HG03571 (cell line): ENCODE results near the gene HERC5.
A peak's percentile ranks its signal among the peaks of the same experiment; 100 is the strongest.
"Not testable (repeated sequence)": the region's sequence is repeated elsewhere in the genome, so short reads cannot be mapped to it uniquely, and the experiment has no call there.

ENCODE experiments used
- ATAC-seq: cut with Tn5 transposase; IDR thresholded peaks from one replicate; pipeline ENCODE4 v1.9.1; 2021; ENCODE audit not compliant: unreplicated experiment

HERC5 gene

GRCh38 chr4:88447371-88448095, 9.4 kb upstream of the HERC5 start:
- ATAC-seq: no peak

- not testable (repeated sequence) for ATAC-seq
These were observed 8.6 kb upstream of the HERC5 start for GRCh38 chr4:88448211-88448765.

GRCh38 chr4:88448889-88449288, 8.0 kb upstream of the HERC5 start:
- no peak for ATAC-seq

GRCh38 chr4:88449290-88449689, 7.6 kb upstream of the HERC5 start:
- ATAC-seq: no peak

- ATAC-seq: no peak
These were observed 5.7 kb upstream of the HERC5 start for GRCh38 chr4:88451205-88451604.

GRCh38 chr4:88452912-88453311, 4.0 kb upstream of the HERC5 start:
- ATAC-seq: no peak

- ATAC-seq: peak; percentile 35
These were observed 586 bp downstream of the HERC5 start for GRCh38 chr4:88457307-88458103.

GRCh38 chr4:88458104-88458740, 1.3 kb downstream of the HERC5 start:
- ATAC-seq: no peak

- no peak for ATAC-seq
These were observed 8.8 kb downstream of the HERC5 start for GRCh38 chr4:88465653-88466192.

- ATAC-seq: no peak
These were observed 10.5 kb downstream of the HERC5 start for GRCh38 chr4:88467392-88467791.

GRCh38 chr4:88477229-88477860, 20.4 kb downstream of the HERC5 start:
- ATAC-seq: no peak

- no peak for ATAC-seq
These were observed 21.3 kb downstream of the HERC5 start for GRCh38 chr4:88478247-88478646.

GRCh38 chr4:88481537-88481936, 24.6 kb downstream of the HERC5 start:
- ATAC-seq: no peak

GRCh38 chr4:88489100-88489761, 32.3 kb downstream of the HERC5 start:
- ATAC-seq: no peak

GRCh38 chr4:88497859-88498409, 41.0 kb downstream of the HERC5 start:
- no peak for ATAC-seq

- no peak for ATAC-seq
These were observed 46.4 kb downstream of the HERC5 start for GRCh38 chr4:88503344-88503743.

- ATAC-seq: no peak
These were observed 54.3 kb downstream of the HERC5 start for GRCh38 chr4:88511236-88511635.

- no peak for ATAC-seq
These were observed 57.9 kb downstream of the HERC5 start for GRCh38 chr4:88514557-88515511.

- no peak for ATAC-seq
These were observed 59.8 kb downstream of the HERC5 start for GRCh38 chr4:88516746-88517145.
